UCSD-AML1 (cell line): ENCODE measurements around the gene PTPRE.
A peak's percentile ranks its signal among the peaks of the same experiment; 100 is the strongest.

Experiments
- DNase-seq: peaks from one replicate; lab custom pipeline; 2025; ENCODE audit not compliant: unreplicated experiment; lab: John Stamatoyannopoulos, UW

The PTPRE gene

DNA sequence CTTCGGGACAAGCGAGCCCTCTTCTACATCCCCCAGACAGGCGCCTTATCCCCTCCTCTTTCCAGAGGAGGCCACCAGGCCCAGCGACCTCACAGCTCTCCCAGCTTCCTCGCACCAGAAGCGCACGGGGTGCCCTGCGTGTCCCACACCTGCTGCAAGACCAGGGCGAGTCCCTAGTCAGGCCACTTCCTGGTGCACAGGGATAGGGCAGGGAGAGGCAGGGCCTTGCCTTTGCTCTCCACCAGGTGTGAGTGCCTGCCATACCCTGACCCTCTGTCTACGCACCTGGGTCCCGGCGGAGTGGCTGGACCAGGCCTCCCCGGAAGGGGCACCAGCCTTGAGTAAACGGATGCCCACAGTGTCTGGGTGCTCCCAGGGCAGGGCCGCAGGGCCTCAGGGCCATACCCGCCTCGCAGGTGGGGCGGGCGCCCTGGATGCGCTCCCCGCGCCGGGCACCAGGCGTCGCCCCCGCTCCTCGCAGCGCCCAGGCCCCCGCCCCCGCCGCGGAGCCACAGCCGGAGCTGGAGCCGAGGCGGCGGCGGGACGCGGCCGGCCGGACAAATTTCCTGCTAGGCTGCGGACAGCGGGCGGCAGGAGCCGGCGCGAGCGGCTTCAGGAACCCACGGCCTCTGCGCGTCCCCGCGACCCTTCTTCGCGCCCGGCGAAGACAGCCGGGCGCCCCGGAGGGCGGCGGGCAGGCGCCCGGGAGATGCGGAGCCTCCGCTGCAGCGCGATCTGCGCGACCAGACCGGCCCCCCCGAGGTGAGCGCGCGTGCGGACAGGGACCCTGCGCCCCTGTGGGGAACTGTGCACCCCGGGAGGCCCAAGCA is at the start of gene PTPRE:
Gene PTPRE (plus strand): TSS at position 556 of the 830 bp plus-strand sequence. CDS start 133,779 bp downstream, outside the sequence.
- peak; percentile 82 for DNase-seq

- DNase-seq, result no peak
Measured at GRCh38 chr10:127860592-127860991, 46.3 kb upstream of the PTPRE start.

DNA sequence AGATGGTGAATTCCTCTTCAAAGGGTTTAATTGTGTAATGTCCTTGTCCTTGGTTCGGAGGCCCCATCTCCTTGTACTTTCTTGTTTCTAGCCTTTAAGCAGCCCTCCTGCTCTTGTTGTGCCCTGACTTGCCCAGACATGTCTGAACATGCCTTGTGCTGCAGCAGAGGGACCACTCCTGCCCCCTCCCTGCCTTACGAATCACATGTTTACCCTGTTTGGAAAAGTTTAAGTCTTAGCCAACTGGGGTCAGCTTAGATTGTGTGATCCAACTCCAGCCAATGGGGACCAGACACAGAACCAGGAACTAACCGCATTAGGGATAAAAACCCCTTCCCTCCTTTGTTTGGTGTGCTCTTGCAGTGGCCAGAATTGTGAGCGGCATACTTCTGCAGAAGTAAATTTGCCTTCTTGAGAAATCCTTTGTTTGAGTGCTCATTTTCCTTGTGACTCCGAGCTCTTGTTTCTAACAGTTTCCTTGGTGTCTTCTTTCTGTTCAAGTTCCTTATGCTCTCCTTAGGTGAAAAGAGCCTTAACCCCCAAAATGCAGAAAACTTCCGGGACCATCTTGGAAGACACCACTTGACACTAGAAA is 43.6 kb upstream of the PTPRE start:
- no peak for DNase-seq

DNA sequence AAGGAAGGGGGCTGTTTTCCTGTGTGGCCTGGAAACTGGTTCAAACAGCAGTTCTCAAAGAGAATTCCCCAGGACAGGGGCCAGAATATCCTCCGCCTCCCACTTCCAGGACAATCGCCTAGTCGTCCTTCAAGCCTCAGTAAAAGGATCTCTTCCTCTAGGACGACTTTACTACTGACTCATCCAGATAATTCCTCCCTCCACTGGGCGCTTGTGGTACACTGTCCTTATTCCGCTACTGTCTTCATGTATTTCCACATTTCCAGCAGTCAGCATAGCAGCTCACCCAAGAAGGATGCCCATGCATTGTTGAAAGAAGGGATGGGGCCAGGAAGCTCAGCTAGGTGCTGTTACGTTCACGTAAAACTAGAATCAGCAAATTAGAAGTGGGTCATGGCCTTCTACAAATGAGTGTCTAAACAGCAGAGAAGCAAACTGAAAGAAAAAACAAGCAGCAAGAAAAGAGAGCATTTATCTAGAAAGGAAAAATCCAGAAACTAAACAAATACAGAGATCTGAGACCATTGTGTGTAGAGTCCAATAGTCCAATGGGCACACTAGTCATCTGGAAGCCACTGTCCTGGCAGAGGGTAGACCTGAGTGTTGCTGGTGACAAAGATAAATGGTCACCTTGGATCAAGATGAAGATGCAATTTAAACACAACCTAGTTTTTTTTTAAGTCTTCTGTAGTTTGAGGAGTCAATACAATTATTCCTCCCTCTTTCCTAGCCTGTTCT is 40.5 kb upstream of the PTPRE start:
- no peak for DNase-seq

DNA sequence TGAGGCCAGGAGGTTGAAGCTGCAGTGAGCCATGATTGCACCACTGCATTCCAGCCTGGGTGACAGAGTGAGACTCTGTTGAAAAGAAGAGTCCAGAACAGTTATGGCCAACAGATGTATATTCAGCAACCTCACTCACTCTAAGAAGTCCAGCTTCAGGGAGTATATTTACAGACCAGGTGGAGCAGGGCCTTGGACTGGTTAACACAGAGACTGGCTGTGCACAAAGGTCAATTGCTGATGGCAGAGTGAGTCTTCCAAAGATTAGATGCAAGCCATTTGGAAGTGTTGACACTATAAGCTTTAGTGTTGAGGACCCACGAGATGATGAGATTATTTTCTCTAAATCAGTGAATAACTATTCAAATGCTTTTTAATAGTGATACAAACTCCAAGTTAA is 39.1 kb upstream of the PTPRE start:
- no peak for DNase-seq

DNA sequence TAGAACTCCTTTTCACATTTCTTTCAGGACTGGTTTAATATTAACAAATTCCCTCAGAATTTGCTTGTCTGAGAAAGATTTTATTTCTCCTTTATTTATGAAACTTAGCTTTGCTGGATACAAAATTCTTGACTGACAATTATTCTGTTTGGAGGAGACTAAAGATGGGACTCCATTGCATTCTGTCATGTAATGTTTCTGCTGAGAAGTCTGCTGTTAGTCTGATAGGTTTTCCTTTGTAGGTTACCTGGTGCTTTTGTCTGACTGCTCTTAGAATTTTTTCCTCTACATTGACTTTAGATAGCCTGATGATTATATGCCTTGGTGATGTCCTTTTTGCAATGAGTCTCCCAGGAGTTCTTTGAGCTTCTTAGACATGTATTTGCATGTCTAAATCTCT is 37.6 kb upstream of the PTPRE start:
- no peak for DNase-seq

DNA sequence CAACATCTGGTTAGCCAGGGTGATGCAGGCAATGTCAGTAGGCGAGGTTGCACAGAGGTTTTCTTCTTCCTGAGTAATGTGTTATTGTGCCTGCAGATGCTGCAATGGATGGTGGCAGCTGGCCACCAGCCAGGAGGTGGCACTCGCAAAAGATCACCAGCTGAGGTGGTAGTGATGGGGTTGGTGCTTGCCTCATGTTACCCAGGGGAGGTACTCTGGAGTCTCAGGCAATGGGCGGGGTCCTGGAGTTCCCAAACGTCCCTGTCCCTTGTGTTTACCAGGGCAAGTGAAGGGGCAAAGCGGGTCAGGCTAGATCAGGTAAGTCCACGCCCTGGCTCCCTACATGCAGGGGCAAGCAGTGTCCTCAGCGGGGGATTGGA is 35.3 kb upstream of the PTPRE start:
- DNase-seq, result no peak

GRCh38 chr10:127872011-127872761 is 34.7 kb upstream of the PTPRE start:
- DNase-seq, result no peak

DNA sequence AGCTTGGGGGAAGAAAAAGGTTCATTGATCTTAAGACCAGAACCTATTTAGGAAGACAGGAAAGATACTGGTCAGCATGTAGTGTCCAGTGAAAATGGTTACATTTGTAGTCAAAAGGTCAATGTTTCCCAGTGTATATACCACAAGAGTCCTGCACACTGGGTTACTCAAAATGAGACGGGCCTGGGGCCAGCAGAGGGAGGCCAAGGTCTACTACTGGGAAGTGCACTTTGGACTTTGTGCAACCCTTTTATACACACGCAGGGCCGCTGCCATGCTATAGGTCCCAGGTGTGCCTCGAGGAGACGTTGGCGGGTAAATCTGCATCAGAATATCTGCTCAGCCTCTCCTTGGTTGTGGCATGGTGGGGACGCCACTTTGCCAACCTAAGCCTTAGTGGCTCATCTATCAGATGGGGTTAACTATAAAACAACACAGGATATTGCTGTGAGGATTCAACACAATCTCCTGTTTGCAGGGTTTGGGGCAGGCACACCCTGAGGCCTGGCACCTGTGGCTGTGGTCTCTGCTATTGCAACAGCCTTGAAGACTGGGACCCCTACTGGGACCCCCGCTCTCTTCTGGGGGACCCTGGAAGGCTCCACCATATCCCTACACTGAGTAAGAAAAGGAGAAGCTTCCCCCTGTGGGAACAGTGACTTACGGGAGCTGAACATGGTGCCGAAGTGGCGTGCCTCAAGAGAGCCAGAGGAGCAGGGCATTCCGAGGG is 33.9 kb upstream of the PTPRE start:
- peak; percentile 61 for DNase-seq

DNA sequence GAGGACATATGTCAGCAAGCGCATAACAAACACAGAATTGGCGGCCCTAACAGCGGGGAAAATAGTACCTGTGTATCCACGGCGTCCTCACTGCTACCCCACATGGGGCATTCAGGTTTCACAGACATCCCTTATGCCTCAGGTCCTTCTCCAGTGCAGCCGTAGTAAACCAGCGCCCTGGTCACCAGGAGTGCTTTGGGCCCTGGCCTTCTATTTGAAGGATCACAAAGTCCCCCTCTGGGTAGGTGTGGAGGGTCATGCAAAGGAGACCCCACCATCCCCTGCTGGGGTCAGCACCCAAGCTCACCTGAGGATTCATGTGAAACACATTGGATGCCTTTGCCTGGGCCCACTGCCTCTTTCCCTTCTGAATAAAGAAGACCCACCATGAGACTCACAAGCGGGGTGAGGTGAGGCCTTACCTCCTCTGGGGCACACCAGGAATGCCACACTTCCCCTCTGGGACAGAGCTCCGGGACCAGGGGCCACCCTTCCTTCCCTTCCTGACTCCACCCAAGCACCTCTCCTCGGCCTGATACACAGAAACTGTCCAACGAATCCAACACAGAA is 32.9 kb upstream of the PTPRE start:
- DNase-seq, result no peak

DNA sequence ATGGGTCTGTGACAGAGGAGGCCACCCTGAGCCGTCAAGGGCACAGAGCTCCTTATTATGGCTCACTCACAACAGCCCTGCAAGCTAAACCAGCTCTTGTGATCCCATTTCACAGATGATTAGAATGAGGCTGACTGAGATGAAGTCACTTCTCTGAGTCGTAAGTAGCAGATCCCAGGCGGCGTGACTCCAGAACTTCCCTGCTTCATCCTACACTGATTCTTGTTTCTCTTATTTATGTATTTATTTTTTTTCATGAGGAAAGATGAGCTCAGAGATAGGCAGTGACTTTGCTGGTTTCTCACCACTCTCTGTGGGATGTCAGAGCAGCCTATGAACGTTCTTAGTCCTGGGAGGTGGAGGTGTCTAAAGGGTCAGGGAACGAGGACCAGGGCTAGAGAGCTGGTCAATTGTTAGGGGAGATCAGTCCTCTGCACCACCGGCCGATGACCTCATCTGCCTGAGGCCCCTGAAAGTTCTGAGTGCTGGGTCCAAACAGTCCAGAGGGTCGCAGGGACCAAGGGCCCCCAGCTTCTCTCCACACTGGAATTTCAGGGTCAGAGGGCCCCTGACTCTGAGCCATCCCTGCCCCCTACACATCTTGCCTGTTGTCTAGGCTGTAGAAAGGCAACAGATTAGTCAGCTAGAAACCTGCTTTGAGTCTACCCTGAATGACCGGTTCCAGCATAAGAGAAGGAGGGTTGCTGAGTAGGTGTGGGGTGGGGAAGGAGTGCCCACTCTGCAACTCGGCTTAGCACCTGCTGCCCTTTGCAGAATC is 32.0 kb upstream of the PTPRE start:
- no peak for DNase-seq

DNA sequence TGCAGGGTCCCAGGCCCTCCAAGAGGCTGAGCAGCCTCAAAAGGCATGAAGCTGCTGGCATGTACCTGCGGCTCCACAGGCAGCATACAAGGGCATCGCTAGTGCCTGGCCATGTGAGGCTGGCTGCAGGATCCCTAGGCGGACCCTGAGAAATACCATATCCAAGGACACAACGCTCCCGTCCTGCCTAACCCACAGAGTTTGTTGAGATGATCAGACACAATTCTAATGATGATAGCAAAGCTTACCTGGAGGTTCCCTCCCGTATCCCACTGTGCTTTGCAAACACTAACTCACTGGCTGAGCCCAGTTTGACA is 31.5 kb upstream of the PTPRE start:
- DNase-seq, result no peak

GRCh38 chr10:127875916-127876315 is 31.0 kb upstream of the PTPRE start:
- DNase-seq, result no peak

DNA sequence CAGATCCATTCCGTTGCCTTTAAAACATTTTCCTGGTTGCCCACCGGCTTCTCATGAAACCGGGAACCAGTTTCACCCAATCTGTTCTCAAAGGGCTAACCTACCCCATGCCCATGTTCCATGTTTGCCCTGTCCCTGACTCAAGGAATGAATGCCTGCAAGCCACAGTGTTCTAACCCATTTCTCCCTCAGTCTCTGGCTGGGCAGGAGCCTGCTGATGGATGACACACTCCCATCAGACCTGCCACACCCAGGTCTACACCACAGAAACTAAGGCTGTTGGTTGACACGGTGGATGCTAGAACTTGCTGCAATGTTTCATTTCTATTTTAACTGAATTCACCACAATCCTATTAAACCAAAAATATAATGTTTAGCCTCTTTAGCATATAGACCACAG is 29.8 kb upstream of the PTPRE start:
- DNase-seq, result no peak

GRCh38 chr10:127877699-127878098 is 29.2 kb upstream of the PTPRE start:
- DNase-seq, result no peak

DNA sequence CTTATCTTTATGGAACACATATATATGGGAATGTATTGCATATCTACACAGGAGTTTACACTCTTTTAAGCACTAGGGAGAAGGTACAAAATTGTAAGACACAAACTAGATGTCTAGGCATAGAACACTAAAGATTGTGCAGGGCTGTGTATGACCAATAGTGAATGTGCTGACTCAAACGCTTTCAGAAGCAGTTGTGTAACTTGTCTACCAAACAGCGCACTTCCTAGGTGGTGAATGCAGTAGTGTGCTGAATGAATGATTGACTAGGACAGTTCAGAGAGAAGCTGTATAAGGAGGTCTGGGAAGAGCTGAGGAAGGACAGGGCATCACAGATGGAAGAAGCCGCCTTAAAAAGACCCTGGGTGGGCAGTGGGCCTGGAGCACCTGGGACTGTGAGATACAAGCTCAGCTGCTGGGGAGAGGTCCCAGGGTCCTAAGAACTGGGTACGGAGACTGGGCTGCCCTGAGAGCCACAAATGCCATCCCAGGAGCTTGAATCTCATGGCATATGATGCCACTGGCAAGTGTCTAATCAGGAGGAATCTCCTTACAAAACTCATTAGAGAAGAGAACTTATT is 28.3 kb upstream of the PTPRE start:
- DNase-seq, result no peak

DNA sequence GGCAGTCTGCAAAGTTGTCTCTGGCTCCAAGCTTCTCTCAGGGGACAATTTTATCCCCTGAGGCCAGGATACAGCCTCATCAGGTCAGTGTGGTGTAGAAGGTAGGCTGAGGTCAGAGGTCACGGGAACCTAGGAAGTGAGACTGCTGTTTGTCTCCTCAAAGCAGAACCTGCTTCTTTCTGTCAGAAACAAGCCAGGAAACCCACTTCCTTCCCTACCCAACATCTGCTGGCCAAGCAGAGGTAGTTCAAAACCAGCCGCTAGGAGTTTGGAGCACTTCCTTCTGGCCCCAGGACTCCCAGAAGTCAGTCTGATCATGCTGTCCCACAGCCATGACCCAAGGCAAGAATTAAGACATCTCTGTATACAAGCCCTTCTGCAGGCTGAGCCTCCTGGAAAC is 26.3 kb upstream of the PTPRE start:
- DNase-seq, result peak; percentile 67

GRCh38 chr10:127881262-127881661 is 25.6 kb upstream of the PTPRE start:
- DNase-seq, result no peak

- no peak for DNase-seq
Measured at GRCh38 chr10:127882391-127882790, 24.5 kb upstream of the PTPRE start.
